ENCODE data around the gene TXNDC11. TPM values are rescaled to one million over a fixed set of nuclear protein-coding genes. Genes with fewer than 3 reads are reported as not detected.

TXNDC11 gene
- total RNA-seq, 1 experiment from 2014 or later: 11.1 TPM

DNA sequence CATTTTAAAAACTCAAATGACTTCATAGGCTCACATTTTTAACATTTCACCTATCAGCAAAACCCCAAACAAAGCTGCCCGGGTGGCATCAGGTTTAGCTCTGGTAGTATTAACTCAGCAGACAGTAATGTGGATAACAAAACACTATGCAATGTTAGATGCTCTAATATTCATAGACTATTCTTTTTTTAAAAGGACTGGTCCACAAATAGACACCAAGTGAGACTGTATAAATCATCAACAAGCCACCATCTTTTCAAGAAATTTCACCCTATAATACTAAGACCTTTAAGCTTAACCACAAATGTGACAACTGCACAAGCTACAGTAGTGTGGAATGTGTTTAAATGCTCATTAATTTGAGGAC lies 54.2 kb downstream of the TXNDC11 start (continued):
- TF ChIP-seq, protein P1, sequence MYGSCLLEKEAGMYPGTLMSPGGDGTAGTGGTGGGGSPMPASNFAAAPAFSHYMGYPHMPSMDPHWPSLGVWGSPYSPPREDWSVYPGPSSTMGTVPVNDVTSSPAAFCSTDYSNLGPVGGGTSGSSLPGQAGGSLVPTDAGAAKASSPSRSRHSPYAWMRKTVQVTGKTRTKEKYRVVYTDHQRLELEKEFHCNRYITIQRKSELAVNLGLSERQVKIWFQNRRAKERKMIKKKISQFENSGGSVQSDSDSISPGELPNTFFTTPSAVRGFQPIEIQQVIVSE (CRISPR knock-in tag; IDR thresholded peaks at IDR 0.05; ENCODE audit: borderline replicate concordance): no peak
- TF ChIP-seq, protein P2, sequence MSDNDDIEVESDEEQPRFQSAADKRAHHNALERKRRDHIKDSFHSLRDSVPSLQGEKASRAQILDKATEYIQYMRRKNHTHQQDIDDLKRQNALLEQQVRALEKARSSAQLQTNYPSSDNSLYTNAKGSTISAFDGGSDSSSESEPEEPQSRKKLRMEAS (CRISPR knock-in tag; IDR thresholded peaks at IDR 0.05): no peak
- TF ChIP-seq, protein P3, sequence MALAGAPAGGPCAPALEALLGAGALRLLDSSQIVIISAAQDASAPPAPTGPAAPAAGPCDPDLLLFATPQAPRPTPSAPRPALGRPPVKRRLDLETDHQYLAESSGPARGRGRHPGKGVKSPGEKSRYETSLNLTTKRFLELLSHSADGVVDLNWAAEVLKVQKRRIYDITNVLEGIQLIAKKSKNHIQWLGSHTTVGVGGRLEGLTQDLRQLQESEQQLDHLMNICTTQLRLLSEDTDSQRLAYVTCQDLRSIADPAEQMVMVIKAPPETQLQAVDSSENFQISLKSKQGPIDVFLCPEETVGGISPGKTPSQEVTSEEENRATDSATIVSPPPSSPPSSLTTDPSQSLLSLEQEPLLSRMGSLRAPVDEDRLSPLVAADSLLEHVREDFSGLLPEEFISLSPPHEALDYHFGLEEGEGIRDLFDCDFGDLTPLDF (CRISPR knock-in tag; IDR thresholded peaks at IDR 0.05): no peak
- TF ChIP-seq CBFB (CRISPR knock-in tag; IDR thresholded peaks at IDR 0.05; ENCODE audit: low read depth): no peak
- TF ChIP-seq MXD4 (CRISPR knock-in tag; IDR thresholded peaks at IDR 0.05; ENCODE audit: borderline replicate concordance): no peak
- TF ChIP-seq, protein P4, sequence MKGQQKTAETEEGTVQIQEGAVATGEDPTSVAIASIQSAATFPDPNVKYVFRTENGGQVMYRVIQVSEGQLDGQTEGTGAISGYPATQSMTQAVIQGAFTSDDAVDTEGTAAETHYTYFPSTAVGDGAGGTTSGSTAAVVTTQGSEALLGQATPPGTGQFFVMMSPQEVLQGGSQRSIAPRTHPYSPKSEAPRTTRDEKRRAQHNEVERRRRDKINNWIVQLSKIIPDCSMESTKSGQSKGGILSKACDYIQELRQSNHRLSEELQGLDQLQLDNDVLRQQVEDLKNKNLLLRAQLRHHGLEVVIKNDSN (CRISPR knock-in tag; IDR thresholded peaks at IDR 0.05): no peak
- TF ChIP-seq TP53 (CRISPR knock-in tag; IDR thresholded peaks at IDR 0.05): no peak
- TF ChIP-seq ATF2 (CRISPR knock-in tag; IDR thresholded peaks at IDR 0.05; ENCODE audit: borderline replicate concordance, low read depth): no peak
- TF ChIP-seq NR3C1 (CRISPR knock-in tag; conservative IDR thresholded peaks at IDR 0.05; ENCODE audit: low read depth): no peak
- TF ChIP-seq SP1 (CRISPR knock-in tag; conservative IDR thresholded peaks at IDR 0.05): no peak
- no peak for TF ChIP-seq OVOL2 (CRISPR knock-in tag; IDR thresholded peaks at IDR 0.05; ENCODE audit: borderline replicate concordance)
- TF ChIP-seq FOXP1 (CRISPR knock-in tag; IDR thresholded peaks at IDR 0.05; ENCODE audit: borderline replicate concordance): no peak

DNA sequence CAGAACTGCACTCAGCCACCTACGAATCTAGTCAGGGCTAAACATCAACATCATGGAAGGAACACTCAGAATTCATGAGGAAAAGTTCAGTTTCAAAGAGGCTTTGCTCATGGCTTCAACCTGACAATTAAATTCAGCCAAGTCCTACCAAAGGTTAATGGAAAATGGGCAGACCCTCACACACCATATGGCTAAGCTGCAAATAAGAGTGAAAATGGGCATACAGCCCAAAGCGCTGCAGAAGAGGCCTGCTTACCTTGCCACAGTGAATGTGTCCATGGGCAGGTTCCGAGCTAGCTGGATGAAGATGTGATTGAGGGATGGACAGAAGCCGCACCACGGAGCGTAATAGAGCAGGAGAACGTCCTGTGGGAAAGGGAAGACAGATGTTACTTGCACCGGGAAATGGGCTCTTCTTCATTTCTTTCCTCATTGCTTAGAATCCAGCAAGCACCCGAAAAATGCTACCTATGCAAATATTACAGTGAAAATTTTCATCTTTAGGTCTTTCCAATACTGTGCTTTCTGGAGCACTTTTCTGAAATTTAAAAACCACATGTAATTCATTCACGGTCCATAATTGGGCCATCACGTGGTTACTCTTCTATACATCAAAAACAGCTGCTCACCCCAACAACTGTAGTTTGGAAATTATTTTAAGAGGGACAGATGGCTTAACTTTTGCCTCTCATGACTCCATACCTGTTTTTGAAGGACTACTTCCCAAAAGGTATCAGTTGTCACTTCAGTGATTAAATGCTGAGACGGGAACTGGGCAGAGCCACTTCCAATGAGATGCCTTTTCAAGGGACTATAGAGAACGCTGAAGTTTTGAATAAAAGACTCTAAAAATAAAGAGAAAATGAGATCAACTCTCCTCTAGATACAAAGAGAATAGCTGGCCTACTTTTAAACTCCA lies 54.8 kb downstream of the TXNDC11 start:
- no peak for ATAC-seq
- POLR2A ChIA-PET: no interaction called here

DNA sequence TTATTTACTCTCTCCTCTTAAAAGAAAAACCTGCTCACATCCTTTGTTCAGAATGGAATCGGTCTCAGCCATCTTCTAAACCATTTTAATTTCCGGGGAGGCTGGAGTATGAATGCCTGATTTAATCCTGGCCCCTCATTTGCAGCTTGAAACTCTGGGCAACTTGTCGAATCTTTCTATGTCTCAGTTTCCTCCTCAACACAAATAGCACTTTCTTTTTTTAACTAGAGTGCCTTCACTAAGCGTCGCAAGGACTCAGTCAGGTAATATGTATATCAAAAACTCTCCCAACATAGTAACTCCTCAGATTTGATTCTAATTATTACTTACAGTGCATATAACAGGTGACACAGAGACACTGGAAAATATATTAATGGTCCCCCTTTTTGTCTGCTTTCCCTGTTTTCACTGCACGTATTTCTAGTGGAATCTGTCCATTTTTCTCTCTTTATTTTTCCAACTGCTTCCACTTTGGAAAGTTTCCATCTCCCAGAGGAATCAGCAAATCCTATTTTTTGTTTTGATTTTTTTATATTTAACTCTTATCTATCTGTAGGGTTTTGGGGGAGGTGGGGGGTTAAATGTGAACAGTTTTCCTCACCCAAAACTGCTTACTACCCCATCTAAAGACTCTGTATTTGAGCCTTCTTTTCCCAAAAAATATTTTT lies 55.8 kb downstream of the TXNDC11 start:
- H3K9me3 Mint-ChIP-seq: no peaks in the 10 kb centered on the region
- peaks cover 32% of the 10 kb centered on the region for H3K36me3 Mint-ChIP-seq
- peaks cover 14% of the 10 kb centered on the region for H3K4me1 Mint-ChIP-seq
- no peaks in the 10 kb centered on the region for H3K27me3 Mint-ChIP-seq (ENCODE audit: low read depth)
- H3K27ac Mint-ChIP-seq: no peak overlapping the region
- DNase-seq (ENCODE audit: low spot score) (no peak), ATAC-seq (no peak)
- ChIA-PET POLR2A (no interaction called here), CTCF (interaction anchor here (1.3 kb wide), 1 partner anchor 111 kb away, joined by 3 read pairs; the partner anchor contains the start of gene ZC3H7A)
- H3K4me3 Mint-ChIP-seq: no peak overlapping the region
- TF ChIP-seq ZBTB21 (CRISPR knock-in tag; IDR thresholded peaks at IDR 0.05; ENCODE audit: borderline replicate concordance) (no peak), SOX15 (CRISPR knock-in tag; IDR thresholded peaks at IDR 0.05) (no peak), ATF3 (CRISPR knock-in tag; conservative IDR thresholded peaks at IDR 0.05) (no peak), GABPB1 (CRISPR knock-in tag; IDR thresholded peaks at IDR 0.05) (no peak), RORB (CRISPR knock-in tag; IDR thresholded peaks at IDR 0.05) (no peak), HMGA2 (CRISPR knock-in tag; IDR thresholded peaks at IDR 0.05) (no peak), CBFB (CRISPR knock-in tag; IDR thresholded peaks at IDR 0.05; ENCODE audit: low read depth) (no peak), NR3C1 (CRISPR knock-in tag; conservative IDR thresholded peaks at IDR 0.05; ENCODE audit: low read depth) (no peak), FOXJ3 (CRISPR knock-in tag; IDR thresholded peaks at IDR 0.05; ENCODE audit: borderline replicate concordance) (no peak)
- TF ChIP-seq, protein P5, sequence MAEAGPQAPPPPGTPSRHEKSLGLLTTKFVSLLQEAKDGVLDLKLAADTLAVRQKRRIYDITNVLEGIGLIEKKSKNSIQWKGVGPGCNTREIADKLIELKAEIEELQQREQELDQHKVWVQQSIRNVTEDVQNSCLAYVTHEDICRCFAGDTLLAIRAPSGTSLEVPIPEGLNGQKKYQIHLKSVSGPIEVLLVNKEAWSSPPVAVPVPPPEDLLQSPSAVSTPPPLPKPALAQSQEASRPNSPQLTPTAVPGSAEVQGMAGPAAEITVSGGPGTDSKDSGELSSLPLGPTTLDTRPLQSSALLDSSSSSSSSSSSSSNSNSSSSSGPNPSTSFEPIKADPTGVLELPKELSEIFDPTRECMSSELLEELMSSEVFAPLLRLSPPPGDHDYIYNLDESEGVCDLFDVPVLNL (CRISPR knock-in tag; IDR thresholded peaks at IDR 0.05; ENCODE audit: borderline replicate concordance, low read depth): no peak

More for the DNA sequence above, 54.8 kb downstream of the TXNDC11 start:
- Mint-ChIP-seq H3K4me1 (peaks cover 4% of the 10 kb centered on the region; the same call in 1 of the 2 replicates), H3K36me3 (peaks cover 32% of the 10 kb centered on the region), H3K4me3 (no peak overlapping the region), H3K27ac (peak overlapping the region; percentile 7; the same call in 1 of the 2 replicates), H3K9me3 (no peaks in the 10 kb centered on the region), H3K27me3 (ENCODE audit: low read depth) (no peaks in the 10 kb centered on the region)
- CTCF ChIA-PET: interaction anchor here (1.3 to 2.7 kb wide), 2 partner anchors 281 to 291 kb away, joined by 7 to 10 read pairs; no protein-coding TSS in a partner anchor
- no peak for TF ChIP-seq ZNF317 (CRISPR knock-in tag; IDR thresholded peaks at IDR 0.05; ENCODE audit: borderline replicate concordance, low read depth)
- TF ChIP-seq TP53 (CRISPR knock-in tag; IDR thresholded peaks at IDR 0.05): no peak
- no peak for TF ChIP-seq ESRRA (CRISPR knock-in tag; IDR thresholded peaks at IDR 0.05; ENCODE audit: borderline replicate concordance)
- TF ChIP-seq TEAD1 (CRISPR knock-in tag; IDR thresholded peaks at IDR 0.05): no peak
- no peak for TF ChIP-seq FOXK1 (CRISPR knock-in tag; IDR thresholded peaks at IDR 0.05)
- no peak for TF ChIP-seq MLX (CRISPR knock-in tag; IDR thresholded peaks at IDR 0.05)
- no peak for TF ChIP-seq JUN (CRISPR knock-in tag; IDR thresholded peaks at IDR 0.05)
- no peak for DNase-seq (ENCODE audit: low spot score)
